K562 (cell line): ENCODE results near the gene CYSTM1. TPM values are rescaled to one million over a fixed set of nuclear protein-coding genes. Genes with fewer than 3 reads are reported as not detected.
A peak's percentile ranks its signal among the peaks of the same experiment; 100 is the strongest.

Experiments used
- BMI1 ChIP-seq: fragments of 150-350 bp; IDR thresholded peaks from 2 replicates; pipeline ENCODE4 v1.6.1; 2014; ENCODE audit warnings: low read length
- ETV6 ChIP-seq, 3 experiments: fragments of 150-350 bp in 1 of 3; sonication (generic) in 1 of 3; formaldehyde crosslinking in 1 of 3; IDR thresholded peaks; 2 replicates each; pipeline versions ENCODE4 v1.6.1 to v1.8.0; 2014 to 2022; ENCODE audit warnings: borderline replicate concordance in 2 of 3, low read depth in 2 of 3, antibody characterized with exemption in 1 of 3, low read length in 1 of 3, mild to moderate bottlenecking in 1 of 3, missing genetic modification reagents in 1 of 3
- GATAD2B ChIP-seq: fragments of 450-650 bp; IDR thresholded peaks from 2 replicates; pipeline ENCODE4 v1.6.1; 2017; ENCODE audit warnings: mild to moderate bottlenecking, borderline replicate concordance
- HDAC6 ChIP-seq: IDR thresholded peaks from 2 replicates; pipeline ENCODE4 v1.6.1; 2012; ENCODE audit warnings: low read depth, mild to moderate bottlenecking, control low read depth, inconsistent platforms, low read length, moderate library complexity
- HDGF ChIP-seq: fragments of 450-650 bp; IDR thresholded peaks from 2 replicates; pipeline ENCODE4 v1.6.1; 2016
- MYBL2 ChIP-seq, 2 experiments: fragments of 450-650 bp in 1 of 2; sonication (generic) in 1 of 2; formaldehyde crosslinking in 1 of 2; IDR thresholded peaks; 2 replicates each; pipeline versions ENCODE4 v1.6.1 to v1.8.1; 2017 to 2022; ENCODE audit warnings: borderline replicate concordance in 1 of 2, inconsistent platforms in 1 of 2, low read depth in 1 of 2, mild to moderate bottlenecking in 1 of 2, missing genetic modification reagents in 1 of 2, moderate library complexity in 1 of 2
- NCOA6 ChIP-seq: fragments of 450-650 bp; IDR thresholded peaks from 2 replicates; pipeline ENCODE4 v1.6.1; 2017; ENCODE audit warnings: mild to moderate bottlenecking
- NUFIP1 ChIP-seq: fragments of 450-650 bp; IDR thresholded peaks from 2 replicates; pipeline ENCODE4 v1.6.1; 2018; ENCODE audit not compliant: partially characterized antibody
- PHF20 ChIP-seq: fragments of 450-650 bp; IDR thresholded peaks from 2 replicates; pipeline ENCODE4 v1.6.1; 2018; ENCODE audit not compliant: partially characterized antibody
- POLR2G ChIP-seq: fragments of 200-400 bp; formaldehyde crosslinking; IDR thresholded peaks from 2 replicates; pipeline ENCODE4 v1.6.1; 2017; ENCODE audit warnings: low read depth, mild to moderate bottlenecking, antibody characterized with exemption, low read length, moderate library complexity
- RCOR1 ChIP-seq, 2 experiments: IDR thresholded peaks; 2 replicates each; pipeline ENCODE4 v1.6.1; 2012; ENCODE audit warnings: low read depth in 2 of 2, low read length in 2 of 2, borderline replicate concordance in 1 of 2, improper control_type of control experiment in 1 of 2
- SIN3A ChIP-seq, 2 experiments: fragments of 150-350 bp in 1 of 2; IDR thresholded peaks; 2 replicates each; pipeline ENCODE4 v1.6.1; 2011 to 2016; ENCODE audit warnings: borderline replicate concordance in 2 of 2, low read depth in 2 of 2, low read length in 2 of 2, mild to moderate bottlenecking in 2 of 2, moderate library complexity in 2 of 2; ENCODE audit not compliant: control insufficient read depth in 1 of 2
- TCF7 ChIP-seq: sonication (generic); IDR thresholded peaks from 2 replicates; pipeline ENCODE4 v1.6.1; 2016; ENCODE audit warnings: antibody characterized with exemption, borderline replicate concordance
- TEAD2 ChIP-seq: fragments of 450-650 bp; IDR thresholded peaks from 2 replicates; pipeline ENCODE4 v1.6.1; 2016; ENCODE audit warnings: missing genetic modification characterization, control low read depth, missing compliant biosample characterization
- ZBTB17 ChIP-seq: fragments of 450-650 bp; formaldehyde crosslinking; IDR thresholded peaks from 2 replicates; pipeline ENCODE4 v1.4.0; 2020; ENCODE audit warnings: mild to moderate bottlenecking
- ZNF445 ChIP-seq: fragments of 250-450 bp; sonication (Bioruptor Pico); IDR thresholded peaks from 2 replicates; pipeline ENCODE4 v1.4.0; 2020; ENCODE audit warnings: low read depth, mild to moderate bottlenecking, moderate library complexity
- ZNF830 ChIP-seq: fragments of 250-450 bp; sonication (Bioruptor Pico); IDR thresholded peaks from 2 replicates; pipeline ENCODE4 v1.5.0; 2021; ENCODE audit warnings: mild to moderate bottlenecking
- polyA plus RNA-seq, 8 experiments: library from polyadenylated mRNA; depleted of rRNA in 4 of 8; stranded (reverse) in 5 of 8; unstranded in 3 of 8; fragments of >200 nt; fragmentation: Nextera tagmentation in 2 of 8; fragmentation: Illumina TruSeq in 1 of 8; extraction: Ambion mirVana in 2 of 8; extraction: Trizol in 1 of 8; gene quantifications; 2 replicates each; pipeline versions ENCODE4 v1.2.1 to v1.2.3, GENCODE V29; 2011 to 2014; ENCODE audit warnings: inconsistent platforms in 1 of 8, missing spikeins in 1 of 8
- total RNA-seq, 7 experiments: library from RNA; depleted of rRNA in 6 of 7; stranded (reverse); fragments of >200 nt in 6 of 7; fragmentation: Illumina TruSeq in 2 of 7; extraction: Trizol in 2 of 7; gene quantifications; 2 replicates each; pipeline versions ENCODE4 v1.2.1 to v1.2.3, GENCODE V29; 2011 to 2021; ENCODE audit warnings: low replicate concordance in 1 of 7
- TF ChIP-seq, protein P1 (sequence below), 2 experiments: fragments of 200-800 bp in 1 of 2; sonication (Bioruptor generic) in 1 of 2; sonication (generic) in 1 of 2; formaldehyde crosslinking in 1 of 2; IDR thresholded peaks in 1 of 2; conservative IDR thresholded peaks in 1 of 2; 2 replicates each; pipeline versions ENCODE4 v1.5.0 to v1.6.1; 2016 to 2020; ENCODE audit warnings: missing compliant biosample characterization in 1 of 2, missing genetic modification characterization in 1 of 2, missing genetic modification reagents in 1 of 2
- TF ChIP-seq, protein P2 (sequence below): fragments of 450-650 bp; IDR thresholded peaks from 2 replicates; pipeline ENCODE4 v1.6.1; 2018; ENCODE audit not compliant: partially characterized antibody
- TF ChIP-seq, protein P3 (sequence below): sonication (generic); formaldehyde crosslinking; IDR thresholded peaks from 2 replicates; pipeline ENCODE4 v1.8.0; 2022; ENCODE audit warnings: mild to moderate bottlenecking, missing genetic modification reagents
- TF ChIP-seq, protein P4 (sequence below): fragments of 450-650 bp; formaldehyde crosslinking; IDR thresholded peaks from 2 replicates; pipeline ENCODE4 v1.4.0; 2022; ENCODE audit warnings: mild to moderate bottlenecking, moderate library complexity

The CYSTM1 gene
- total and polyA plus RNA-seq, 9 of the 15 experiments (the other 6 are each of a cell fraction or from before 2014, with no cell fraction given), result 76.1 to 422 (median 108) TPM

DNA sequence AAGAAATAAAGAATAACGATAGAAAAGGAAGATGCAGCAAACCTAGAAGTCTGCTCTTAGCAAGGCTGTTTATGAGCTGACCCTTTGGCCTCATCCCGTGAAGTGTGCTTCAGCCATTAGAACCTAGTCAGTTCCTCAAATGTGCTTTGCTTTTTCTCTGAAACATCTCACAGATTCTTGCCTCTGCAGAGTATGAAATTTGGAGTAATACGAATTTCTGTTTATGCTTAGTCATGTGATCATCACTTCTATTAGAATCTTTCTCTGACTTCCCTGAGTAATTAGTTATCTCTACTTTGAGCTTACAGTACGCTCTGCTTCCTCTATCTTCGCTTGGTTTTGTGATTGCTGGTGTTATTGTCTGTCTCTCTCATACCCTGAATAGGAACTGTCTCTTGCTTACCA lies 11.3 kb downstream of the CYSTM1 start (continued):
- TF ChIP-seq ZNF445 (CRISPR knock-in tag) (no peak), NUFIP1 (no peak), SIN3A (IDR thresholded peaks at IDR 0.05; ENCODE audit: borderline replicate concordance in 2 of 2, control insufficient read depth in 1 of 2, low read depth in 2 of 2, low read length in 2 of 2) (no peak), RCOR1 (IDR thresholded peaks at IDR 0.05; ENCODE audit: borderline replicate concordance in 1 of 2, low read depth in 2 of 2, low read length in 2 of 2) (peak in 1 of 2 experiments; percentile 63; a peak in 1 of 4 replicates), MYBL2 (IDR thresholded peaks at IDR 0.05; ENCODE audit: low read depth) (no peak), MYBL2 (CRISPR knock-in tag; IDR thresholded peaks at IDR 0.05; ENCODE audit: borderline replicate concordance) (no peak), TEAD2 (tag) (no peak), GATAD2B (no peak), PHF20 (no peak), POLR2G (no peak), ZNF830 (CRISPR knock-in tag) (no peak), BMI1 (no peak), TCF7 (no peak), HDAC6 (no peak), ZBTB17 (CRISPR knock-in tag) (no peak), HDGF (no peak), ETV6 (IDR thresholded peaks at IDR 0.05; ENCODE audit: borderline replicate concordance in 1 of 2, low read depth in 2 of 2, low read length in 1 of 2) (no peak), ETV6 (CRISPR knock-in tag; IDR thresholded peaks at IDR 0.05; ENCODE audit: borderline replicate concordance) (no peak), NCOA6 (no peak)
- TF ChIP-seq, protein P1, sequence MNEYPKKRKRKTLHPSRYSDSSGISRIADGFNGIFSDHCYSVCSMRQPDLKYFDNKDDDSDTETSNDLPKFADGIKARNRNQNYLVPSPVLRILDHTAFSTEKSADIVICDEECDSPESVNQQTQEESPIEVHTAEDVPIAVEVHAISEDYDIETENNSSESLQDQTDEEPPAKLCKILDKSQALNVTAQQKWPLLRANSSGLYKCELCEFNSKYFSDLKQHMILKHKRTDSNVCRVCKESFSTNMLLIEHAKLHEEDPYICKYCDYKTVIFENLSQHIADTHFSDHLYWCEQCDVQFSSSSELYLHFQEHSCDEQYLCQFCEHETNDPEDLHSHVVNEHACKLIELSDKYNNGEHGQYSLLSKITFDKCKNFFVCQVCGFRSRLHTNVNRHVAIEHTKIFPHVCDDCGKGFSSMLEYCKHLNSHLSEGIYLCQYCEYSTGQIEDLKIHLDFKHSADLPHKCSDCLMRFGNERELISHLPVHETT (CRISPR knock-in tag; conservative IDR thresholded peaks at IDR 0.05 in 1 of 2, IDR thresholded peaks at IDR 0.05 in 1 of 2), result no peak
- TF ChIP-seq, protein P2, sequence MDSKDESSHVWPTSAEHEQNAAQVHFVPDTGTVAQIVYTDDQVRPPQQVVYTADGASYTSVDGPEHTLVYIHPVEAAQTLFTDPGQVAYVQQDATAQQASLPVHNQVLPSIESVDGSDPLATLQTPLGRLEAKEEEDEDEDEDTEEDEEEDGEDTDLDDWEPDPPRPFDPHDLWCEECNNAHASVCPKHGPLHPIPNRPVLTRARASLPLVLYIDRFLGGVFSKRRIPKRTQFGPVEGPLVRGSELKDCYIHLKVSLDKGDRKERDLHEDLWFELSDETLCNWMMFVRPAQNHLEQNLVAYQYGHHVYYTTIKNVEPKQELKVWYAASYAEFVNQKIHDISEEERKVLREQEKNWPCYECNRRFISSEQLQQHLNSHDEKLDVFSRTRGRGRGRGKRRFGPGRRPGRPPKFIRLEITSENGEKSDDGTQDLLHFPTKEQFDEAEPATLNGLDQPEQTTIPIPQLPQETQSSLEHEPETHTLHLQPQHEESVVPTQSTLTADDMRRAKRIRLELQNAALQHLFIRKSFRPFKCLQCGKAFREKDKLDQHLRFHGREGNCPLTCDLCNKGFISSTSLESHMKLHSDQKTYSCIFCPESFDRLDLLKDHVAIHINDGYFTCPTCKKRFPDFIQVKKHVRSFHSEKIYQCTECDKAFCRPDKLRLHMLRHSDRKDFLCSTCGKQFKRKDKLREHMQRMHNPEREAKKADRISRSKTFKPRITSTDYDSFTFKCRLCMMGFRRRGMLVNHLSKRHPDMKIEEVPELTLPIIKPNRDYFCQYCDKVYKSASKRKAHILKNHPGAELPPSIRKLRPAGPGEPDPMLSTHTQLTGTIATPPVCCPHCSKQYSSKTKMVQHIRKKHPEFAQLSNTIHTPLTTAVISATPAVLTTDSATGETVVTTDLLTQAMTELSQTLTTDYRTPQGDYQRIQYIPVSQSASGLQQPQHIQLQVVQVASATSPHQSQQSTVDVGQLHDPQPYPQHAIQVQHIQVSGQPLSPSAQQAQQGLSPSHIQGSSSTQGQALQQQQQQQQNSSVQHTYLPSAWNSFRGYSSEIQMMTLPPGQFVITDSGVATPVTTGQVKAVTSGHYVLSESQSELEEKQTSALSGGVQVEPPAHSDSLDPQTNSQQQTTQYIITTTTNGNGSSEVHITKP, result no peak
- TF ChIP-seq, protein P3, sequence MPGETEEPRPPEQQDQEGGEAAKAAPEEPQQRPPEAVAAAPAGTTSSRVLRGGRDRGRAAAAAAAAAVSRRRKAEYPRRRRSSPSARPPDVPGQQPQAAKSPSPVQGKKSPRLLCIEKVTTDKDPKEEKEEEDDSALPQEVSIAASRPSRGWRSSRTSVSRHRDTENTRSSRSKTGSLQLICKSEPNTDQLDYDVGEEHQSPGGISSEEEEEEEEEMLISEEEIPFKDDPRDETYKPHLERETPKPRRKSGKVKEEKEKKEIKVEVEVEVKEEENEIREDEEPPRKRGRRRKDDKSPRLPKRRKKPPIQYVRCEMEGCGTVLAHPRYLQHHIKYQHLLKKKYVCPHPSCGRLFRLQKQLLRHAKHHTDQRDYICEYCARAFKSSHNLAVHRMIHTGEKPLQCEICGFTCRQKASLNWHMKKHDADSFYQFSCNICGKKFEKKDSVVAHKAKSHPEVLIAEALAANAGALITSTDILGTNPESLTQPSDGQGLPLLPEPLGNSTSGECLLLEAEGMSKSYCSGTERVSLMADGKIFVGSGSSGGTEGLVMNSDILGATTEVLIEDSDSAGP (CRISPR knock-in tag), result no peak
- TF ChIP-seq, protein P4, sequence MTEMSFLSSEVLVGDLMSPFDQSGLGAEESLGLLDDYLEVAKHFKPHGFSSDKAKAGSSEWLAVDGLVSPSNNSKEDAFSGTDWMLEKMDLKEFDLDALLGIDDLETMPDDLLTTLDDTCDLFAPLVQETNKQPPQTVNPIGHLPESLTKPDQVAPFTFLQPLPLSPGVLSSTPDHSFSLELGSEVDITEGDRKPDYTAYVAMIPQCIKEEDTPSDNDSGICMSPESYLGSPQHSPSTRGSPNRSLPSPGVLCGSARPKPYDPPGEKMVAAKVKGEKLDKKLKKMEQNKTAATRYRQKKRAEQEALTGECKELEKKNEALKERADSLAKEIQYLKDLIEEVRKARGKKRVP (CRISPR knock-in tag), result no peak
